HCT116 (cell line): ENCODE measurements around the gene MAN1A1.

Experiments used
- CTCF ChIP-seq, 3 experiments: fragments of 200-600 bp in 1 of 3; sonication (generic) in 1 of 3; IDR thresholded peaks in 2 of 3; conservative IDR thresholded peaks in 1 of 3; 2 replicates each; pipeline ENCODE4 v1.5.1; 2012 to 2017; ENCODE audit warnings: low read depth in 2 of 3, low read length in 2 of 3, antibody characterized with exemption in 1 of 3, borderline replicate concordance in 1 of 3, control low read depth in 1 of 3, mild to moderate bottlenecking in 1 of 3, mixed read lengths in 1 of 3, mixed run types in 1 of 3, moderate library complexity in 1 of 3; ENCODE audit not compliant: insufficient read depth in 1 of 3
- MAX ChIP-seq: IDR thresholded peaks from 2 replicates; pipeline ENCODE4 v1.6.1; 2012

GRCh38 chr6:119326291-119327005, 23.1 kb downstream of the MAN1A1 start:
- no peak for TF ChIP-seq CTCF (IDR thresholded peaks at IDR 0.05 in 2 of 3, conservative IDR thresholded peaks at IDR 0.05 in 1 of 3; ENCODE audit: borderline replicate concordance in 1 of 3, insufficient read depth in 1 of 3, low read depth in 2 of 3, low read length in 2 of 3)
- TF ChIP-seq MAX, result no peak
